Osteoblast (primary cell): Measurements from ENCODE around the gene DACH1. TPM values are rescaled to one million over a fixed set of nuclear protein-coding genes. Genes with fewer than 3 reads are reported as not detected.

Source experiments
- DNase-seq: peaks from one replicate; pipeline ENCODE4 v3.0.0; 2011; ENCODE audit warnings: low spot score, mixed read lengths; ENCODE audit not compliant: insufficient read length; ENCODE audit errors: missing footprints
- H2AFZ ChIP-seq: 2 replicates; pipeline ENCODE4 v1.6.0; 2011; ENCODE audit warnings: mild to moderate bottlenecking, low read length
- H3K27ac ChIP-seq: 2 replicates; pipeline ENCODE4 v1.5.1; 2011; ENCODE audit warnings: mild to moderate bottlenecking, low read depth, low read length, moderate library complexity
- H3K27me3 ChIP-seq: 2 replicates; pipeline ENCODE4 v1.6.0; 2012; ENCODE audit warnings: mild to moderate bottlenecking, control low read depth, inconsistent platforms, low read length, moderate library complexity; ENCODE audit not compliant: insufficient read depth
- H3K36me3 ChIP-seq: 2 replicates; pipeline ENCODE4 v1.5.1; 2011; ENCODE audit warnings: mild to moderate bottlenecking, low read length, control low read depth, moderate library complexity; ENCODE audit not compliant: insufficient read depth
- H3K4me1 ChIP-seq: 2 replicates; pipeline ENCODE4 v1.5.1; 2011; ENCODE audit warnings: mild to moderate bottlenecking, low read length, control low read depth, moderate library complexity; ENCODE audit not compliant: insufficient read depth
- H3K4me2 ChIP-seq: 2 replicates; pipeline ENCODE4 v1.6.0; 2011; ENCODE audit warnings: mild to moderate bottlenecking, low read length; ENCODE audit not compliant: insufficient read depth
- H3K4me3 ChIP-seq: fragments of 200-600 bp; sonication (generic); 3 replicates; pipeline ENCODE4 v1.5.1; 2012; ENCODE audit warnings: mild to moderate bottlenecking, low read length, inconsistent platforms; ENCODE audit not compliant: insufficient read depth
- H3K79me2 ChIP-seq: 2 replicates; pipeline ENCODE4 v1.6.0; 2012; ENCODE audit warnings: mild to moderate bottlenecking, low read length, control low read depth, inconsistent platforms; ENCODE audit not compliant: insufficient read depth
- H3K9me3 ChIP-seq: 2 replicates; pipeline ENCODE4 v1.5.1; 2011; ENCODE audit warnings: low read depth, low read length, control low read depth
- H4K20me1 ChIP-seq: 2 replicates; pipeline ENCODE4 v1.6.0; 2012; ENCODE audit warnings: mild to moderate bottlenecking, low read length, control low read depth; ENCODE audit not compliant: insufficient read depth
- total RNA-seq: library from RNA; depleted of rRNA; stranded (reverse); fragments of >200 nt; gene quantifications from 2 replicates; pipeline ENCODE4 v1.2.3, GENCODE V29; 2012
- TF ChIP-seq, protein P1 (sequence below): IDR thresholded peaks from 2 replicates; pipeline ENCODE4 v1.5.1; 2011; ENCODE audit warnings: mild to moderate bottlenecking, low read depth, low read length, moderate library complexity; ENCODE audit errors: extremely low read depth

Gene DACH1
- total RNA-seq, 1 donor: not detected

DNA sequence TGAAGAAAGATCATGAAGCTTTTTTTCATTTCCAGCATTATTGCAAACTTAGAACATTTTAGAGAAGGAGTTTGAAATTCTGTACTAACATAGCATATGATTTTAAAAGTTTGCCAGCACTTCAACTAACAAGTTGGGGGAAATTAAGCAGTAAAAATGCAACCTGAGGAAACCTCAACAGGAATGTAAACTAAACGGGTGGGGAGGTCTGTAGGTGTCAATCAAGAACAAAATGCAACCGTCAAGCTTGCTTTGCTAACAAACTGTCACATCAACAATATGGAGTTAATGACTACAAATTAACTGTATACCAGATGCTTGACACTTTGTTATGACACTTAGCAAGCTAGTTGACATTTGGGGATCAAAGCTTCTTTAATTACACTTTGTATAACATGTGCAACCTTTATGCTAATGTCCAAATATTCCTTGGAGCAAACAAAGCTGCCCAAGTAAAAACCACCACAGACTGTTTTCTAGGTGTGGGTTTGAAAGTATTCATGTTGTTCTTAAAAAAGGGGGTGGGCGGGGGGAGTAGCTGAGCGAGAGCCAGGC lies 52.1 kb downstream of the DACH1 start:
- H3K79me2 ChIP-seq: no peaks in the 10 kb centered on the region
- no peak for DNase-seq
- H2AFZ ChIP-seq: no peak overlapping the region
- H4K20me1 ChIP-seq: no peaks in the 10 kb centered on the region
- no peak overlapping the region for H3K4me3 ChIP-seq
- no peak overlapping the region for H3K4me2 ChIP-seq
- no peaks in the 10 kb centered on the region for H3K27me3 ChIP-seq
- H3K4me1 ChIP-seq: no peaks in the 10 kb centered on the region
- no peak overlapping the region for H3K27ac ChIP-seq
- no peaks in the 10 kb centered on the region for H3K9me3 ChIP-seq
- TF ChIP-seq, protein P1, sequence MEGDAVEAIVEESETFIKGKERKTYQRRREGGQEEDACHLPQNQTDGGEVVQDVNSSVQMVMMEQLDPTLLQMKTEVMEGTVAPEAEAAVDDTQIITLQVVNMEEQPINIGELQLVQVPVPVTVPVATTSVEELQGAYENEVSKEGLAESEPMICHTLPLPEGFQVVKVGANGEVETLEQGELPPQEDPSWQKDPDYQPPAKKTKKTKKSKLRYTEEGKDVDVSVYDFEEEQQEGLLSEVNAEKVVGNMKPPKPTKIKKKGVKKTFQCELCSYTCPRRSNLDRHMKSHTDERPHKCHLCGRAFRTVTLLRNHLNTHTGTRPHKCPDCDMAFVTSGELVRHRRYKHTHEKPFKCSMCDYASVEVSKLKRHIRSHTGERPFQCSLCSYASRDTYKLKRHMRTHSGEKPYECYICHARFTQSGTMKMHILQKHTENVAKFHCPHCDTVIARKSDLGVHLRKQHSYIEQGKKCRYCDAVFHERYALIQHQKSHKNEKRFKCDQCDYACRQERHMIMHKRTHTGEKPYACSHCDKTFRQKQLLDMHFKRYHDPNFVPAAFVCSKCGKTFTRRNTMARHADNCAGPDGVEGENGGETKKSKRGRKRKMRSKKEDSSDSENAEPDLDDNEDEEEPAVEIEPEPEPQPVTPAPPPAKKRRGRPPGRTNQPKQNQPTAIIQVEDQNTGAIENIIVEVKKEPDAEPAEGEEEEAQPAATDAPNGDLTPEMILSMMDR: no peak
- no peaks in the 10 kb centered on the region for H3K36me3 ChIP-seq

DNA sequence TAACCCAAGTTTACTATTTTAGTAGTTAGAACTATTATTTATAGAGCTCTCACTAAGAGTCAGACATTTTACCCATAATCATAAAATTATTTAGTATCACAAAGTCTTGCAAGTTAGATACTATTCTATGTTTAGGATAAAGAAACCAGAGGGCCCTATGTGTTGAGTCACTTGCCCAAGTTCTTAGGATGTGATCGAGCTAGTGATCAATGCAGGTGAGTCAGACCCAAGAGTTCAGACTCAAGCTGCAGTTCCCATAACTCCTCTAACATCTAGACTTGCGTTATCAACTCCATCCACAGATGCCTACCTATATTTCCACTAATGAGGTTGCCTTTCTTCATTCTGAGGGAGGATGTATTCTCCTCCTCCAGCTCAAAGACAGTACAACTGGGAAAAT lies 53.8 kb downstream of the DACH1 start:
- no peak overlapping the region for H3K4me2 ChIP-seq
- no peaks in the 10 kb centered on the region for H3K9me3 ChIP-seq
- no peak overlapping the region for H3K4me3 ChIP-seq
- no peak overlapping the region for H3K27ac ChIP-seq
- H4K20me1 ChIP-seq: no peaks in the 10 kb centered on the region
- no peaks in the 10 kb centered on the region for H3K4me1 ChIP-seq
- H3K36me3 ChIP-seq: no peaks in the 10 kb centered on the region
- no peaks in the 10 kb centered on the region for H3K27me3 ChIP-seq
- no peak overlapping the region for H2AFZ ChIP-seq
- H3K79me2 ChIP-seq: no peaks in the 10 kb centered on the region
- no peak for DNase-seq
- TF ChIP-seq, protein P1: no peak

DNA sequence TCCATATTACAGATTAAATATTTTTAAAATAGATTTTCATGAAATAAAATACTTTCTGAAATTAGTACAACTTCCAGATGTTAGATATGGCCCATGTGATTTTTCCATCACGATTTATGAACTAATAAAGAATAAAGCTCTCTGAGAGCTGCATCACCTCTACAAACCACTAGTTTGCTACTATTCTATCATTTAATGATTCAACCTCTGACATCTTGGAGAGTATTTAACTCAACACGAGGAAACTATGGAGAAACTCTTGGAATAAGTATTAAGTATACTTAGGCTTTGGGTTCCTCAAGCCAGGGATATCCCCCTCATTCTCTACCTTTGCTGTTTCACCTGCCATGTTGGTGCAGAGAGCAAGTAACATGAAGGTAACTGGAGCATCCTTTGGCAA lies 55.7 kb downstream of the DACH1 start:
- Histone ChIP-seq H2AFZ (no peak overlapping the region), H3K4me1 (no peaks in the 10 kb centered on the region), H3K4me2 (no peak overlapping the region), H4K20me1 (no peaks in the 10 kb centered on the region), H3K4me3 (no peak overlapping the region), H3K27ac (no peak overlapping the region), H3K27me3 (no peaks in the 10 kb centered on the region), H3K36me3 (no peaks in the 10 kb centered on the region), H3K79me2 (no peaks in the 10 kb centered on the region), H3K9me3 (no peaks in the 10 kb centered on the region)
- TF ChIP-seq, protein P1: no peak
- no peak for DNase-seq

DNA sequence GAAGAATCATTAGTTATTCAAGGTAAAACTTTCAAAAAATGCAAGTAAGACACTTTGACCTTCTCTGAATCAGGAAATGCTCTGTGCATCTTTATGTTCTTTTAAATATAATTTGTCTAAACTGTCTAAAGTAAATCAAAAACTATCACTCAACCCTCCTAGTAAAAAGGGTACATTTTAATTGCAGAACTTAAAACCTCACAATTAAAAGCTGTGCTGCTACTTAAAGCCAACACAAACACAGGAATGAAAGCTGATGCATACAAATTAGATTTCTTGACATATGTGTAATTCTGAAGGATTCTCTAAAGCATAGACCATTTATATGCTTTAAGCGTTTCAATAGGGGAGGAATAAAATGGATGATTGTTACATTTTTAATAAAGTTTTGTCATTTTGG lies 58.3 kb downstream of the DACH1 start:
- TF ChIP-seq, protein P1: no peak
- Histone ChIP-seq H3K4me3 (no peak overlapping the region), H3K36me3 (no peaks in the 10 kb centered on the region), H3K4me1 (no peaks in the 10 kb centered on the region), H3K4me2 (no peak overlapping the region), H4K20me1 (no peaks in the 10 kb centered on the region), H3K9me3 (no peaks in the 10 kb centered on the region), H3K27me3 (no peaks in the 10 kb centered on the region), H2AFZ (no peak overlapping the region), H3K79me2 (no peaks in the 10 kb centered on the region), H3K27ac (no peak overlapping the region)
- no peak for DNase-seq
